HepG2 (cell line): ENCODE measurements around the gene TSTD1. TPM values are rescaled to one million over a fixed set of nuclear protein-coding genes. Genes with fewer than 3 reads are reported as not detected.

ENCODE experiments used
- ATF7 ChIP-seq, 2 experiments: fragments of 450-650 bp in 1 of 2; sonication (generic) in 1 of 2; formaldehyde crosslinking in 1 of 2; IDR thresholded peaks; 2 replicates each; pipeline versions ENCODE4 v1.4.0 to v1.6.1; 2016 to 2020; ENCODE audit warnings: antibody characterized with exemption in 1 of 2, mild to moderate bottlenecking in 1 of 2, missing genetic modification reagents in 1 of 2
- CBX5 ChIP-seq: sonication (generic); formaldehyde crosslinking; IDR thresholded peaks from 2 replicates; pipeline ENCODE4 v1.4.0; 2020; ENCODE audit warnings: missing genetic modification reagents, borderline replicate concordance
- CTCF ChIP-seq: sonication (generic); formaldehyde crosslinking; IDR thresholded peaks from 2 replicates; pipeline ENCODE4 v1.5.0; 2020; ENCODE audit warnings: mild to moderate bottlenecking, missing genetic modification reagents, moderate library complexity
- DBP ChIP-seq: sonication (generic); formaldehyde crosslinking; IDR thresholded peaks from 2 replicates; pipeline ENCODE4 v1.4.0; 2020; ENCODE audit warnings: missing genetic modification reagents; ENCODE audit errors: not compliant biosample characterization
- TEAD3 ChIP-seq: optimal IDR thresholded peaks from 2 replicates; pipeline ENCODE3; 2016; ENCODE audit warnings: borderline replicate concordance
- ZFP1 ChIP-seq: IDR thresholded peaks from 2 replicates; pipeline ENCODE4 v1.6.1; 2016
- ZGPAT ChIP-seq: IDR thresholded peaks from 2 replicates; pipeline ENCODE4 v1.6.1; 2016; ENCODE audit warnings: mild to moderate bottlenecking
- ZNF230 ChIP-seq: sonication (generic); formaldehyde crosslinking; IDR thresholded peaks from 2 replicates; pipeline ENCODE4 v1.4.0; 2020; ENCODE audit warnings: mild to moderate bottlenecking, missing genetic modification reagents
- ZNF235 ChIP-seq: sonication (generic); formaldehyde crosslinking; IDR thresholded peaks from 2 replicates; pipeline ENCODE4 v1.8.1; 2023; ENCODE audit warnings: mild to moderate bottlenecking, missing genetic modification reagents, borderline replicate concordance
- ZNF556 ChIP-seq: sonication (generic); formaldehyde crosslinking; IDR thresholded peaks from 2 replicates; pipeline ENCODE4 v1.4.0; 2020; ENCODE audit warnings: mild to moderate bottlenecking, missing genetic modification reagents, borderline replicate concordance
- polyA plus RNA-seq, 8 experiments: library from polyadenylated mRNA; depleted of rRNA in 3 of 8; stranded (reverse) in 7 of 8; unstranded in 1 of 8; fragments of >200 nt; fragmentation: Illumina TruSeq in 4 of 8; extraction: Trizol in 4 of 8; gene quantifications; 2 replicates each; pipeline versions ENCODE4 v1.2.1 to v1.2.3, GENCODE V29; 2011 to 2016; ENCODE audit warnings: low read depth in 4 of 8, missing spikeins in 1 of 8, mixed read lengths in 1 of 8; ENCODE audit not compliant: insufficient read depth in 1 of 8
- total RNA-seq, 5 experiments: library from RNA; depleted of rRNA; stranded (reverse); fragments of >200 nt; fragmentation: Illumina TruSeq; extraction: Trizol; gene quantifications; 2 replicates each; pipeline ENCODE4 v1.2.3, GENCODE V29; 2016; ENCODE audit warnings: low read depth in 1 of 5
- TF ChIP-seq, protein P1 (sequence below): sonication (generic); formaldehyde crosslinking; IDR thresholded peaks from 2 replicates; pipeline ENCODE4 v1.5.0; 2020; ENCODE audit warnings: missing genetic modification reagents
- TF ChIP-seq, protein P2 (sequence below), 2 experiments: sonication (generic) in 1 of 2; formaldehyde crosslinking in 1 of 2; IDR thresholded peaks; 2 replicates each; pipeline versions ENCODE4 v1.4.0 to v1.6.1; 2018 to 2020; ENCODE audit warnings: missing genetic modification reagents in 2 of 2, borderline replicate concordance in 1 of 2, low read depth in 1 of 2, mild to moderate bottlenecking in 1 of 2, missing biosample characterization in 1 of 2
- TF ChIP-seq, protein P3 (sequence below): IDR thresholded peaks from 2 replicates; pipeline ENCODE4 v1.6.1; 2018; ENCODE audit warnings: missing genetic modification reagents, mild to moderate bottlenecking, missing compliant biosample characterization
- TF ChIP-seq, protein P4 (sequence below): sonication (generic); formaldehyde crosslinking; IDR thresholded peaks from 2 replicates; pipeline ENCODE4 v1.8.1; 2022; ENCODE audit warnings: mild to moderate bottlenecking, missing genetic modification reagents

TSTD1 gene
- total and polyA plus RNA-seq, 2 of the 13 experiments (the other 11 are each of a cell fraction or from before 2014, with no cell fraction given): 0.15 to 0.31 TPM

- TF ChIP-seq ZGPAT (CRISPR knock-in tag) (peak; percentile 60; the same call in 1 of the 2 replicates), CBX5 (CRISPR knock-in tag) (0 out of 2 replicates have a peak, but pooled peaks have one; percentile 32), ZFP1 (CRISPR knock-in tag) (no peak; the same call in 1 of the 2 replicates), ZNF230 (CRISPR knock-in tag) (peak; percentile 63; the same call in 1 of the 2 replicates), TEAD3 (CRISPR knock-in tag) (no peak), DBP (no peak), CTCF (peak; percentile 14; the same call in 1 of the 2 replicates), ZNF556 (CRISPR knock-in tag) (peak; percentile 19; the same call in 1 of the 2 replicates), ATF7 (IDR thresholded peaks at IDR 0.05) (no peak), ATF7 (CRISPR knock-in tag; IDR thresholded peaks at IDR 0.05) (no peak), ZNF235 (0 out of 2 replicates have a peak, but pooled peaks have one; percentile 30)
- TF ChIP-seq, protein P1, sequence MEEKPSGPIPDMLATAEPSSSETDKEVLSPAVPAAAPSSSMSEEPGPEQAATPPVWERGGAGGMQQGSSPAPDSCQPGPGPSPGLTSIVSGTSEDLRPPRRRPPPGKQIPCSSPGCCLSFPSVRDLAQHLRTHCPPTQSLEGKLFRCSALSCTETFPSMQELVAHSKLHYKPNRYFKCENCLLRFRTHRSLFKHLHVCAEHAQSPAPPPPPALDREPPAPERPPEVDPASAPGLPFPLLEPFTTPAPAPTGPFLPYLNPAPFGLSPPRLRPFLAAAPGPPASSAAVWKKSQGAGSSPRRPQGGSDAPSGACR (CRISPR knock-in tag): peak; percentile 30; the same call in 1 of the 2 replicates
- TF ChIP-seq, protein P2, sequence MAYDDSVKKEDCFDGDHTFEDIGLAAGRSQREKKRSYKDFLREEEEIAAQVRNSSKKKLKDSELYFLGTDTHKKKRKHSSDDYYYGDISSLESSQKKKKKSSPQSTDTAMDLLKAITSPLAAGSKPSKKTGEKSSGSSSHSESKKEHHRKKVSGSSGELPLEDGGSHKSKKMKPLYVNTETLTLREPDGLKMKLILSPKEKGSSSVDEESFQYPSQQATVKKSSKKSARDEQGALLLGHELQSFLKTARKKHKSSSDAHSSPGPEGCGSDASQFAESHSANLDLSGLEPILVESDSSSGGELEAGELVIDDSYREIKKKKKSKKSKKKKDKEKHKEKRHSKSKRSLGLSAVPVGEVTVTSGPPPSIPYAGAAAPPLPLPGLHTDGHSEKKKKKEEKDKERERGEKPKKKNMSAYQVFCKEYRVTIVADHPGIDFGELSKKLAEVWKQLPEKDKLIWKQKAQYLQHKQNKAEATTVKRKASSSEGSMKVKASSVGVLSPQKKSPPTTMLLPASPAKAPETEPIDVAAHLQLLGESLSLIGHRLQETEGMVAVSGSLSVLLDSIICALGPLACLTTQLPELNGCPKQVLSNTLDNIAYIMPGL (CRISPR knock-in tag; IDR thresholded peaks at IDR 0.05; ENCODE audit: borderline replicate concordance in 1 of 2, low read depth in 1 of 2): peak; percentile 55 to 58; a peak in 3 of 4 replicates
- TF ChIP-seq, protein P3, sequence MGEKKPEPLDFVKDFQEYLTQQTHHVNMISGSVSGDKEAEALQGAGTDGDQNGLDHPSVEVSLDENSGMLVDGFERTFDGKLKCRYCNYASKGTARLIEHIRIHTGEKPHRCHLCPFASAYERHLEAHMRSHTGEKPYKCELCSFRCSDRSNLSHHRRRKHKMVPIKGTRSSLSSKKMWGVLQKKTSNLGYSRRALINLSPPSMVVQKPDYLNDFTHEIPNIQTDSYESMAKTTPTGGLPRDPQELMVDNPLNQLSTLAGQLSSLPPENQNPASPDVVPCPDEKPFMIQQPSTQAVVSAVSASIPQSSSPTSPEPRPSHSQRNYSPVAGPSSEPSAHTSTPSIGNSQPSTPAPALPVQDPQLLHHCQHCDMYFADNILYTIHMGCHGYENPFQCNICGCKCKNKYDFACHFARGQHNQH (CRISPR knock-in tag): 0 out of 2 replicates have a peak, but pooled peaks have one; percentile 18
- TF ChIP-seq, protein P4, sequence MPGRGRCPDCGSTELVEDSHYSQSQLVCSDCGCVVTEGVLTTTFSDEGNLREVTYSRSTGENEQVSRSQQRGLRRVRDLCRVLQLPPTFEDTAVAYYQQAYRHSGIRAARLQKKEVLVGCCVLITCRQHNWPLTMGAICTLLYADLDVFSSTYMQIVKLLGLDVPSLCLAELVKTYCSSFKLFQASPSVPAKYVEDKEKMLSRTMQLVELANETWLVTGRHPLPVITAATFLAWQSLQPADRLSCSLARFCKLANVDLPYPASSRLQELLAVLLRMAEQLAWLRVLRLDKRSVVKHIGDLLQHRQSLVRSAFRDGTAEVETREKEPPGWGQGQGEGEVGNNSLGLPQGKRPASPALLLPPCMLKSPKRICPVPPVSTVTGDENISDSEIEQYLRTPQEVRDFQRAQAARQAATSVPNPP: no peak
Observed at GRCh38 chr1:161045736-161046604, 7.2 kb upstream of the TSTD1 start, which contains the start of gene USF1 (continued).
